ENCODE data around the gene UGT1A9.

- TF ChIP-seq CTCF (conservative IDR thresholded peaks at IDR 0.05) (no peak), EZH2 (IDR thresholded peaks at IDR 0.05; ENCODE audit: low read depth) (no peak)
Observed at GRCh38 chr2:233760043-233760442, 88.3 kb downstream of the UGT1A9 start, which contains the start of gene UGT1A1.

Measured in PC-9 (cell line).